HG02943 (cell line): ENCODE data around the gene CSKMT.
A peak's percentile ranks its signal among the peaks of the same experiment; 100 is the strongest.
"Not testable (repeated sequence)": the region's sequence is repeated elsewhere in the genome, so short reads cannot be mapped to it uniquely, and the experiment has no call there.

ENCODE experiments used
- ATAC-seq: cut with Tn5 transposase; IDR thresholded peaks from one replicate; pipeline ENCODE4 v1.9.1; 2021; ENCODE audit warnings: mild to moderate bottlenecking, low read depth, moderate library complexity; ENCODE audit not compliant: unreplicated experiment

CSKMT gene, protein sequence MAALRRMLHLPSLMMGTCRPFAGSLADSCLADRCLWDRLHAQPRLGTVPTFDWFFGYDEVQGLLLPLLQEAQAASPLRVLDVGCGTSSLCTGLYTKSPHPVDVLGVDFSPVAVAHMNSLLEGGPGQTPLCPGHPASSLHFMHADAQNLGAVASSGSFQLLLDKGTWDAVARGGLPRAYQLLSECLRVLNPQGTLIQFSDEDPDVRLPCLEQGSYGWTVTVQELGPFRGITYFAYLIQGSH

DNA sequence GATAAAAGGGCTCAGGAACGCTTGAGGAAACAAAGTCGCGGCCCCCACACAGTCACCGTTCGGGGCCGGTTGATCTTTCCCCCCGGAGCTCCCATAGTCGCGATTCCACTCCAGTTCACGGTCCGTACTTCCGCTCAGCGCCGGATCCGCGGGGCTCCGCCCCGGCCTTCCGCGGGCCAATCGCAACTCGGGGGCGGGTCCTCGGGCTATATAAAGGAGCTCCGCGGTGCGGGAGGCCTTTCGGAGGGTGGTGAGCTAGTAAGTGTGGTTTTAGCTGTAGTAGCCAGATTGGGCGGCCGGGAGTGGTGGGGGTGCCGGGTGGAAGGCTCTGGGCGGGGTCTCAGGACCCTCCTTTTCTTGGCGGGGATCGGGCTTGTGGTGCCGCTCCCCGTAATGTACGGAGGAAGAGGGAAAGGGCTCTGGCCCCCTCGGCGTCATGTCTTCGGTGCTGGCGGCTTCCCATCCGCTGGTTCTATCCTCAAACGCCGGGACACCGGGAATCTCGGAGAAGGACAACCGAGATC lies at the start of gene CSKMT, which contains the start of gene C11orf98:
Gene CSKMT (plus strand): TSS at position 238 of the 524 bp plus-strand sequence. CDS start 568 bp downstream, outside the sequence.
Gene C11orf98 (minus strand): TSS at position 136 of the 524 bp plus-strand sequence. CDS start 41 bp downstream, at position 95.
- peak; percentile 70 for ATAC-seq

DNA sequence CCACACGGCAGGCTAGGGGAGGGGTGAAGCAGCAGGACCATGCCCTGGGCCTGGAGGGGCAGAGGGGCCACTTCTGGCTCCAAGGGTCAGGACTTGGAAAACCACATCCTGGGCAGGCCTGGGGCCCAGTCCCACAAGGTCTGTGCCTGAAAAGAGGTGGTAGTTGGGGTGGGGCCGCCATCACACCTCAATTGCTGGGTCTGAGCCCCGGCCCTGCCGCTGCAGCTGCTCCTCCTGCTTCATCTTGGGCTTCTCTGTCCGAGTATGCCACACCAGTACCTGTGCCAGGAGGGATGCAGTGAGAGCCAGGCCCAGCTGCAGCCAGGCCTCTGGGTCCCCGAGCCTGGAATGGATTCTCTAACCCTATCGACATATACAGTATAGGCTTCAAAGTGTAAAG lies 49.6 kb upstream of the CSKMT start:
- ATAC-seq, result no peak

DNA sequence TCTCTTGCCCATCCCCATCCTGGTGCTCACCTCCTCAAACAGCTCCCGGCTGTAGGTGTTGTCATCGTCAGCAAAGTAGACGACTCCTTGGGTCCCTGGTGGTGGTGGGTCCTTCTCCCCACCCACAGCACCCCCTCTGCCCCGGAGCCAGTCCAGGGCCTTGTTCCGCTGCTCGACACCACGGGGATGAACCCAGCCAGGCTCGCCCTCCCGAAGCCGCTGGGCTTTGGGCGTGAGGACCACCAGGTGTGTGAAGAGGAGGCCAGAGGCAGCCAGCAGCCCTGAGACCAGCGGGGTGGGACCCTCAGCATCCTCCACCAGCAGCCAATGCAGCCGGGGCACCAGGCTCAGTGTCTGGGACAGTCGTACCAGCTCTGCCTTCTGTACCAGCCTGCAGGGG lies 48.2 kb upstream of the CSKMT start:
- not testable (repeated sequence) for ATAC-seq

DNA sequence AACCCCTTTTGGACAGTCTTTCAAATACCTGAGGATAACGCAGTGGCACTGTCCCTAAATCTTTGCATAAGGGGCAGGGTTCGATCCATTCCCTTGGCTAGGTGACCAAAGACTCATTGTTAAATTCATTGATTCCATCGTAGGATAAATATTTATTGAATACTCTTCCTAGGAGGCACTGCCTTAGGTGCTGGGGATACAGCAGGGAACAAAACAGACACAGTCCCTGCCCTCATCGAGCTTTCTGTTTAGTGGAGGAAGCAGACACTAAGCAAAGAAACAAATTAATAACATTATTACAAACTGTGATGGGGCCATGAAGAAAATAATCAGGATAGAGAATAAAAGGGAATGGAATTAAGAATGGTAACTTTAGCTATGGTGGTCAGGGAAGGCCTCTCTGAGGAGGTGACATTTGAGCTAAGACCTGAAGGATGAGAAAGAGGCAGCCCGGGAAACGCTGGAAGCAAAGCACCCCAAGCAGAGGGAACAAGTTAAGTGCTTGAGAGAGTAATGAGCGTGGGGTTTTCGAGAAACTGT lies 44.0 kb upstream of the CSKMT start:
- ATAC-seq, result no peak

DNA sequence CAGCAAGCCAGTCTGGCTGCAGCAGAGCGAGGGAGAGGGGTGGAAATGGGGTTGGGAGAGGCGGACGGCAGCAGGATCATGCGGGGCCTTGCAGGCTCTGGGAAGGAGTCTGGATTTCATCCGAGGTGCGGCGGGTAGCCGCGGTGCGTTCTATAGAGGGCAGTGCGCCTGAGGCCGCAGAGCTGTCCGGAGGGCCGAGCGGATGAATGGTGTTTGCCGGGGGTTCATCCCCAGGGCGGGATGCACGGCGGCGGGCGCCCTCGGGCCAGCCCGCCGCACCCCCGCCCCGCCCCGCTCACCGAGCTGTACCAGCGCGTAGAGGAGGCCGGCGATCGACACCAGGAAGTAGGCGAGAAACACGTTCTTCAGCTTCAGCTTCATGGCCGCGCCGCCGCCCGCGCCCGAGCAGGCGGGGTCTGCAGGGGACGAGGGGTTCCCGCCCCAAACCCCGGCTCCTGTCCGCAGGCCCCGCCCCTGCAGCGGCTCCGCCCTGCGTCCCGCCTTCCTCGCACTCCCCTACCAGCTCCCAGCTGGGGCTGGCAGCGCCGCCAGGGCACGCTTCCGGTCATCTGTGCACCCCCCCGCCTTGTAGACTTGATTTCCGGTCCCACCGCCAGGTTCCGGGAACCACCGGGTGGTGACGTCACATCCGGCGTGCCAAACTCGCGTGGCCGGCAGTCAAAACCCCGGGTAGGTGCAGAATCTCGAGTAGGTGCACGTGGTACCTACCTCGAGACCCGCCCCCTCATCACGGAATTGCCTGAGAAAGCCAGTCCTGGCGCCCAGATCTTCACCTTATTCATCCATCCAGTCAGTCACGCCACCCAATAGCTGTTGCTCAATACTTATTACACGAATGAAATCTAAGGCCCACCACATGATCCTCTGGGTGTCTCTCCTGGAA lies 43.3 kb upstream of the CSKMT start, which contains the start of gene B3GAT3:
Gene B3GAT3 (minus strand): TSS at position 420 of the 904 bp plus-strand sequence. CDS start 39 bp downstream, at position 381.
- peak; percentile 90 for ATAC-seq

DNA sequence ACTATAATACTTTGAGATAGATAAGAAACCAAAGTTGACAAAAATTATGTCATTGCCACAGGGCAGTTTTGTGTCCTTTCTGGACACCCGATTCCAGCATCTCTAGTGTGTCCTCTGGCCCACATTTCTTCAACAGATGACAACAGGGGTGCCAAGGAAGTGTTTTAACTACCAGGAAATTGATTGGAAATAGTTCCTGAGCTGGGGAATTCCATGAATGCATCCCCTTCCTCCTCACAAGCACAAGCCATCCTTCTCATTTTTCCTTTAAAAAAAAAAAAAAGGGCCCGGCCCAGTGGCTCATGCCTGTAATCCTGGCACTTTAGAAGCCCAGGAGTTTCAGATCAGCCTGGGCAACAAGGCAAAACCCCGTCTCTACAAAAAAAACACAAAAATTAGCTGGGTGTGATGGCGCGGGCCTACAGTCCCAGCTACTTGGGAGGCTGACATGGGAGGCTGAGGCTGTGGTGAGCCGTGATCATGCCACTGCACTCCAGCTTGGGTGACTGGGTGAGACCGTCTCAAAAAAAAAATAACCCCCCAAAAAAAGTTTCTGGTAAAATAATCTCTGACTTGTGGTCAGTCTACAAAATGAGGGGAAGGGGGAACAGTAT lies 42.5 kb upstream of the CSKMT start:
- ATAC-seq, result no peak

DNA sequence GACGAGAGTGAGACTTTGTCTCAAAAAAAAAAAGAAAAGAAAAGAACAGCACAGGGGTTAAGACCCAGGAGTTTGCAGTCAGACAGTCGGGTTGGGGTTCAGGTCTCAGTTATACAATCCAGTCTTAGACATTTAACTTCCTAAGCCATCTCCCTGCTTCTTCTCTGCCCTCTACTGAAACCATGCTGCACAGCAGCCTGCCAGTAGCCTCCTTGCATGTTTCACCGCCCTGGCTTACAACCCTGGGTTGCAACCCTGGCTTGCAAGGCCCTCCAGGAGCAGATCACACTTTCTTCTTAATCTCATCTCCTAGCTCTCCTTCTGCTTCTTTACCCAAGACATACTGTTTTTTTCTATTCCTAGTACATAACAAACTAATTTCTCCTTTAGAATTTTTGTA lies 37.4 kb upstream of the CSKMT start:
- ATAC-seq, result no peak

DNA sequence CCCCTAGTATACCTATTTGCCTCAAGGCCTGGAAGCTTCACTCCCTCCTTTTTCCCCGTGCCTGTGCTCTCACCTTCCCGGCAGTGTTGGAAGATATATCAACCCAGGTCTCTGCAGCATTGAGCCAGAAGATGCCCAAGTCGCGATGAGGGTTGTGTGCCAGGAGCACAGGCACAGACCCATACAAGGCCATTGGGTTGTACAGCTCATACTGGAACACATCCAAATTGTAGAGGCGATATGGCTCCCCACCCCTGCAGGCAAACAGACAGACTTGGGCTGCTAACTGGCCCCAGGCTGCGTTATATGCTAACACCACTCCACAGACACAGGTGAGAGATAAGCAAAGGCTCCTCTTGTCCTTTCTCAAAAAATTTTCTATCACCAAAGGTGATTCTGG lies 32.6 kb upstream of the CSKMT start:
- no peak for ATAC-seq

DNA sequence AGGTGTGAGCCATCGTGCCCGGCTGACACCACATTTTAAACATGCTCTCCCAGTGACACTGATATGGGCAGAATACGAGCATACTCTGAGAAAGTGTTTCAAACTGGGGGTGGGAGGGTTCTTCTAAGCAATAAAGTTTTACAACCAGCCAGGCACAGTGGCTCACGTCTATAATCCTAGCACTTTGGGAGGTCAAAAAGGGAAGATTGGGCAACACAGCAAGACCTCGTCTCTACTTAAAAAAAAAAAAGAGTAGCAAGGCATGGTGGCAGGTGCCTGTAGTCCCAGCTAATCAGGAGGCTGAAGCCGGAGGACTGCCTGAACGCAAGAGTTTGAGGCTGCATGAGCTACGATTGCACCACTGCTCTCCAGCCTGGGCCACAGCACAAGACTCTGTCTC lies 20.9 kb upstream of the CSKMT start:
- no peak for ATAC-seq

DNA sequence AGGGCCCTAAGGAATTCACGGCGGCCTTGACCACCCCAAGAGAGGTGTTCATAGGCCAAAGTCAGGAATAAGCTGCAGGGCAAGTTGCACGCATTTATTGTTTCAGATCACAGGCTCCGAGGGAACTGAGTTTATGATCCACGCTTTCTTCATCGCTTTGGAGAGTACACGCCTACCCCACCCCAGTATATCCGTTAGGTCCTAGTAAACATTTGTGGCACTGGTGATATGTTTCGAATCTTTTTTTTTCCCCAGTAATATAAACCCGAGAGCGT lies 19.5 kb upstream of the CSKMT start:
- ATAC-seq, result no peak

DNA sequence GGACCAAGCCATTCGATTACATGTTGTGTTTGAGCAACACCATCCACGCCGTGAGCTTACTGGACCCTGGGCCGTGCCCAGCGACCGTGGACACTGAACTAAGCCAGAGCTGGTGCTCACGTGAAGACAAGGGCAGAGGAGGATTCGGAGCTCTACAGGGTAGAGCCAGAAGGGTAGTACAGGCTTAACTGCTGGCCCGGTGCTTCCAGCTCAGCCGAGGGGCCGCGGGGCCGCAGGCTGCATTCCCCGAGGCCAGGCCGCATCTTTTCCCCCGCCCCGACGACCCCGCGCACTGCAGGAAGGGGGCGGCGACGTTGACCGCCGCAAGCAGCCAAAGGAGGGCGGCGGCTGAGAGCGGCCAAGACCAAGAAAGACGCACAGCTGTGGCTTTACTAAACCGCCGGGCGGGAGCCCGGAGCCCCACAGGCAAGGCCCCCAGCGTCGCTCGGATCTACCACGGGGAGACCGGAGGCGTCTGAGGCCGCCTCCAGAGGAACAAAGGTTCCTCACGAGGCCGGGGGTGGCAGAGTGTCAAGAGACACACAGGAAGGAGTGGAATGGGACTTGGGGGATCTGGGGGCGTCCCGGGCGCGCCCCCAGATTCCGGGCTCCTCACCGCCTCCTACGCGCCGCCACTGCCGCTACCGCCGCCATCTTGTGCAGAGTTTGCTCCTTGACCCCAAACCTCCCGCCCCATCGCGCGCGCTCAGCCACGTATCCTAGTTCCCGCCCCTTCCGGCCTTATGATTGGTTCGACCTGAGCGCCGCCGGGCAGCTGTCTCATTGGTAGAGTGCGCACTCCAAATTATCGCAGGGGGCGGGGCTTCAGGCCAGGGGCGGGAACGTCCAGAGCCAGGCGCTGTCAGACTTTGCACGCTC lies 18.9 kb upstream of the CSKMT start, which contains the start of gene GANAB:
Gene GANAB (minus strand): TSS at position 668 of the 879 bp plus-strand sequence. CDS start 14 bp downstream, at position 654.
- peak; percentile 83 for ATAC-seq

DNA sequence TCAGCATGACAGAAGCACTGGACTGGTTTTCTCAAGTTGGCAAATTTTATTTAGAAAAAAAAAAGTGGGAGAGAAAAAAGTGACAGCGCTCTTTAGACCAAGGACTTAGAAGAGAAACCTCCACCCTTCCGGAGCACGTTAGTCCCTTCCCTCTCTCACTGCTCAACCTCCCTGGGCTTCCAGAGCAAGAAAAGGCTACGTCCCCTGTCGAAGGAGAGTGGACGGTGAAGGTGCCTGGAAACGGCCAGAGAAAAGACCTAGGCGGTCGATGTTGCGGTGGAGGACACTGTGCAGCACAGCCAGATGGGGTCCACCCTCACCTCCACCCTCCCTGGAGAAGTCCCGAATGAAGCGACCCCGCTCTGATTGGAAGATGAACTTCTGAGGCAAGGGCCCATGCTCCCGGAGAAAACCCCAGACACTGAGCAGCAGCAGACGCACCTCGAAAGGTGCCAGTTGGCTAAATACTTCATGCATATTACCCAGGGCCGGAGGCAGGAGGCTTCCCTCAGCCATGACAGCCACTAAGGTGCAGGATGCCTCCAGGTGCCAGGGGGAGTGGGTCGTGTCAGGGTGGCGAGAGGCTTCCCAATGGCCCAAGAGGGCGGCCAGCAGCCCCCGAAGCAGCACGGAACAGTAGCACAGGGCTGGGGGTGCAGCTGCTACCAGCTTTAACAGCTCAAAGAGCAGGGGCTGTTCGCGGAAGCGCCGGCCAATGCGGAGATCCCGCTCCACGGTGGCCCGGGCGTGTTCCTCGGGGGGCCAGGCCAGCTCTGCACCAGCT lies 18.1 kb upstream of the CSKMT start:
- no peak for ATAC-seq

DNA sequence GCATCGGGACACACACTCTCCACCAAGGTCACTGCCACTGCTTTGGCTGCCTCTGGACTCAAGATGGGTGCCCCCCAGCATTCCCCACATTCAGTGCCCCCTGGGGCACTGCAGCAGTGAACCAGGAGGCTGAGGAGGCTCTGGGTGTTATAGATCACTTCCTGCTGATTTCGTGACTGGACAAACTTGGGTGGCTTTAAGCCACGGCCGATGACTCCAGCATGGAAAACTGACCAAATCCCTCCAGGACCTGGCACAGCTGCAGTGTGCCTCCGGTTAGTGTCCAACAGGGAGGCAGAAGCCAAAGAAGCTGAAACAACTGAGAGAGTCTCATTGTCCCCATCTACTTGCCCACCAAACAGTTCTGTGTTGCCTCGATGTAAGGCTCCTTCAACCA lies 17.5 kb upstream of the CSKMT start:
- ATAC-seq, result no peak

DNA sequence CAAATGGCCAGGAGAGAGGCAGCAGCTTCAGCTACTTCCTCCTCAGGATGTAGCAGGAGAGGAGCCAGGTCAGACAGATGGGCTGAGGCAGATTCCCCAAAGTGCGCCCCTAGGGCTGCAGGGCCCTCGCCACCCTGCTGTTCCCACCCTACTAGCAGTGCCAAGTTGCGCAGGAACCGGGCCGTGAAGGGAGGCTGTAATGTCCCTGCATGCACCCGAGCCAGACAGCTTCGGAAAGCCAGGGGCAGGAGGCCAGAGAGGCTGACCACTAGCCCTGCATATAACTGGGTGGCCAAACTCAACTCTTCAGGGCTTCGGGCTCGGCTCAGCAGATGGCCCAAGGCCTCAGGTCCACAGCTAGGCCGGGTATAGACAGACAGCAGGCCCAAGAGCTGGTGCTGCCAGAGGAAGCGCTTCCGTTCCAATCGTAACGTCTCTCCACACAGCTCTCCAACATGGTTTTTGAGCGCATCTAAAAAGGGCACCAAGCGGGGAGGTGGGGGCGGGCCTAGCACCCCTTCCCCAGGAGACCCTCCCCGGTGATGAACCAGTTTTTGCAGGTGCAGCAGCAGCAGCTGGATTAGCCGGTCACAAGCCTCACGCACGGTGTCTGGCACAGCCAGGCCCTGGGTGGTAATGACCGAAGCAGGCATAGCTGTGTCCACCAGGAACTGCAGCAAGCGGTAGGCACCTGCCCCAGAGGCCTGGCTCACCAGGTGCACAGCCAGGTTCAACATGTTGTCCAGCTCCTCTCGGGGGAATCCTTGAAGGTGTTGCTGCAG lies 16.7 kb upstream of the CSKMT start:
- no peak for ATAC-seq

DNA sequence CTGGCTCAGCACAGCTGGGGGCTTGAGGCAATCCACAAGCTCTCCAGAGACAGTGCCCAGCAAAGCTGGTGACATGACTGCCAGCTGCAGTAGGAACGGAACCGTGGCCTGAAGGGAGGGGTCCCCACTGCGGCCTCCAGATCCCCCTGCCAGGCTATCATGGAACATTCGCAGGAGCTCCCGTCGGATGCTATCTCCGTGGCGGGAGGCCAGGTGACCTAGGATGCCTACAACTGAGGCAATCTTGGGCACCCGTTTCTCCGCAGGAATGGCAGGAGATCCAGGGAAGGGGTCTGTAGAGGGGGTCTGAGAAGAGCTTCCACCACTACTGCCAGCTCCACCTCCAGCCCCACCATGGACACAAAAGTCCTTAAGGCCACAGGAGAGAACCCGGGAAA lies 16.1 kb upstream of the CSKMT start:
- ATAC-seq, result no peak

DNA sequence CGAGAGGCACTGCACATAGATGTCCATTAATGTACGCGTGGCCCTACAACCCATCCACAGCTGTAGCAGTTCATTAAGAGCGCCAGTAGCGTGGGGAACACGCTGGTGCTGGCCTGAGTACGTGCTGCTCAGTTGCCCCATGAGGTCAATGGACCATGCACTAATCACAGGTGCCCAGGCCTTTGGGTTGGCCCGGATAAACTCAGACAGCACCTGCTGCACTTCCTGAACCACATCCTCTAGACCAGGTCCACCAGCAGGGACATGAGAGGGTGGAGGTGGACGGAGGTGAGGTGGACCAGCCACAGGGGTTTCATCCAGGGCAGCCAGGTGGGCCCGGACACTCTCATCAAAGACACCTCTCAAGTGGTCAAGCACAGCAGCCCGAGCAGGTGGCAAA lies 15.6 kb upstream of the CSKMT start:
- ATAC-seq, result no peak

DNA sequence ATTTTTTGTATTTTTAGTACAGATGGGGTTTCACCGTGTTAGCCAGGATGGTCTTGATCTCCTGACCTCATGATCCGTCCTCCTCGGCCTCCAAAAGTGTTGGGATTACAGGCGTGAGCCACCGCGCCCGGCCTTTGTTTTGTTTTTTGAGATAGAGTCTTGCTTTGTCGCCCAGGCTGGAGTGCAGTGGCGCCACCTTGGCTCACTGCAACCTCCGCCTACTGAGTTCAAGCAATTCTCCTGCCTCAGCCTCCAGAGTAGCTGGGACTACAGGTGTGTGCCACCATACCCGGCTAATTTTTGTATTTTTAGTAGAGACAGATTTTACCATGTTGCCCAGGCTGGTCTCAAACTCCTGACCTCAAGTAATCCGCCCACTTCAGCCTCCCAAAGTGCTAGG lies 14.8 kb upstream of the CSKMT start:
- ATAC-seq, result not testable (repeated sequence)
